DND-41 (cell line): ENCODE data around the gene CD320.

ENCODE experiments used
- ATAC-seq: fragments of 200-7000 bp; cut with Tn5 transposase; 3 replicates; pipeline ENCODE4 v1.9.1; 2021; ENCODE audit warnings: low read depth; ENCODE audit not compliant: insufficient read depth
- DNase-seq: peaks from one replicate; pipeline ENCODE4 v3.0.0-alpha.2; 2020
- H2AFZ ChIP-seq: 2 replicates; pipeline ENCODE4 v1.6.0; 2012; ENCODE audit warnings: low read depth, low read length
- H3K27ac ChIP-seq: 2 replicates; pipeline ENCODE4 v1.5.1; 2012; ENCODE audit warnings: low read length, inconsistent platforms
- H3K27me3 ChIP-seq: fragments of 200-600 bp; sonication (generic); 2 replicates; pipeline ENCODE4 v1.6.0; 2012; ENCODE audit warnings: low read length, mild to moderate bottlenecking, inconsistent platforms; ENCODE audit not compliant: insufficient read depth, poor library complexity
- H3K36me3 ChIP-seq: 2 replicates; pipeline ENCODE4 v1.5.1; 2012; ENCODE audit warnings: low read length, inconsistent platforms; ENCODE audit not compliant: insufficient read depth
- H3K4me1 ChIP-seq: 2 replicates; pipeline ENCODE4 v1.5.1; 2012; ENCODE audit warnings: mild to moderate bottlenecking, low read length; ENCODE audit not compliant: insufficient read depth
- H3K4me2 ChIP-seq: 2 replicates; pipeline ENCODE4 v1.6.0; 2012; ENCODE audit warnings: mild to moderate bottlenecking, moderate library complexity, low read length, inconsistent platforms; ENCODE audit not compliant: insufficient read depth
- H3K4me3 ChIP-seq, 2 experiments: fragments of 200-600 bp in 1 of 2; shearing (Covaris generic) in 1 of 2; 2 replicates each; pipeline ENCODE4 v1.5.1; 2012 to 2016; ENCODE audit warnings: inconsistent platforms in 2 of 2, low read length in 2 of 2, mild to moderate bottlenecking in 2 of 2, low read depth in 1 of 2, moderate library complexity in 1 of 2
- H3K79me2 ChIP-seq: 2 replicates; pipeline ENCODE4 v1.6.0; 2012; ENCODE audit warnings: low read length, inconsistent platforms; ENCODE audit not compliant: insufficient read depth
- H3K9ac ChIP-seq: 2 replicates; pipeline ENCODE4 v1.6.0; 2012; ENCODE audit warnings: low read depth, mild to moderate bottlenecking, inconsistent platforms, low read length, moderate library complexity
- H3K9me3 ChIP-seq: 2 replicates; pipeline ENCODE4 v1.5.1; 2012; ENCODE audit warnings: low read length, moderate library complexity, mild to moderate bottlenecking, inconsistent platforms; ENCODE audit not compliant: insufficient read depth, severe bottlenecking
- H4K20me1 ChIP-seq: 2 replicates; pipeline ENCODE4 v1.6.0; 2012; ENCODE audit warnings: low read length; ENCODE audit not compliant: insufficient read depth
- CTCF ChIP-seq: IDR thresholded peaks from 2 replicates; pipeline ENCODE4 v1.5.1; 2012; ENCODE audit warnings: borderline replicate concordance, low read length, moderate library complexity, mild to moderate bottlenecking; ENCODE audit not compliant: poor library complexity, severe bottlenecking; ENCODE audit errors: extremely low read depth
- EZH2 ChIP-seq: IDR thresholded peaks from 3 replicates; pipeline ENCODE4 v1.6.1; 2012; ENCODE audit warnings: borderline replicate concordance, low read depth, mild to moderate bottlenecking, moderate library complexity, low read length, inconsistent platforms; ENCODE audit not compliant: severe bottlenecking

Gene CD320

GRCh38 chr19:8322638-8322997 is 14.5 kb upstream of the CD320 start:
- H3K4me3 ChIP-seq = peak overlapping the region; percentile 60 to 85; a peak in 3 of 4 replicates
- H3K79me2 ChIP-seq = peaks cover 53% of the 10 kb centered on the region
- peak overlapping the region; percentile 85 for H3K9ac ChIP-seq
- no peaks in the 10 kb centered on the region for H3K9me3 ChIP-seq
- peak overlapping the region; percentile 80 for H3K27ac ChIP-seq
- H2AFZ ChIP-seq = no peak overlapping the region
- H3K36me3 ChIP-seq = peaks cover 31% of the 10 kb centered on the region
- H3K27me3 ChIP-seq = no peaks in the 10 kb centered on the region
- peak overlapping the region; percentile 83 for H3K4me2 ChIP-seq
- H3K4me1 ChIP-seq = peaks cover 40% of the 10 kb centered on the region
- ATAC-seq (no peak), DNase-seq (no peak)
- peaks cover 23% of the 10 kb centered on the region for H4K20me1 ChIP-seq
- TF ChIP-seq EZH2 (no peak), CTCF (no peak)

- Histone ChIP-seq H3K9ac (peak overlapping the region; percentile 85), H3K4me1 (peaks cover 40% of the 10 kb centered on the region), H3K9me3 (no peaks in the 10 kb centered on the region), H3K27me3 (no peaks in the 10 kb centered on the region), H3K27ac (peak overlapping the region; percentile 80), H3K36me3 (peaks cover 32% of the 10 kb centered on the region), H4K20me1 (peaks cover 23% of the 10 kb centered on the region), H3K4me2 (peak overlapping the region; percentile 83), H3K79me2 (peaks cover 53% of the 10 kb centered on the region), H2AFZ (peak overlapping the region; percentile 58; the same call in 1 of the 2 replicates), H3K4me3 (peak overlapping the region; percentile 60 to 85)
- ATAC-seq (no peak), DNase-seq (peak; percentile 27)
- TF ChIP-seq EZH2 (no peak), CTCF (no peak)
Observed at GRCh38 chr19:8321986-8322637, 14.0 kb upstream of the CD320 start.

- Histone ChIP-seq H3K27ac (peak within 1 kb of the TSS; percentile 95), H3K9ac (peak within 1 kb of the TSS; percentile 85), H3K9me3 (no peaks in the 10 kb centered on the region), H3K27me3 (no peaks in the 10 kb centered on the region), H2AFZ (peak within 1 kb of the TSS; percentile 92), H3K4me1 (peaks cover 40% of the 10 kb centered on the region), H3K4me2 (peak within 1 kb of the TSS; percentile 94), H4K20me1 (peaks cover 23% of the 10 kb centered on the region), H3K36me3 (peaks cover 38% of the 10 kb centered on the region), H3K4me3 (peak within 1 kb of the TSS; percentile 60 to 85), H3K79me2 (peaks cover 53% of the 10 kb centered on the region)
- no peak for TF ChIP-seq EZH2
- TF ChIP-seq CTCF = peak; percentile 61
- DNase-seq (peak; percentile 97), ATAC-seq (peak; percentile 87)
Observed at GRCh38 chr19:8321067-8321985, 13.2 kb upstream of the CD320 start, which contains the start of the genes NDUFA7 and RPS28. Gene NDUFA7 (minus strand): TSS chr19:8321375. CDS start chr19:8321358, 17 bp downstream. Gene RPS28 (plus strand): TSS chr19:8321496. CDS start chr19:8321531, 35 bp downstream.
